Colonic mucosa (tissue), 4 donors: Measurements from ENCODE around the gene MSLN. TPM values are rescaled to one million over a fixed set of nuclear protein-coding genes. Genes with fewer than 3 reads are reported as not detected.

Experiments used
- DNase-seq: peaks from one replicate; pipeline ENCODE4 v3.0.0-alpha.2; 2020
- H3K27ac ChIP-seq: fragments of 200-600 bp; one replicate; pipeline ENCODE4 v1.8.0; 2021
- H3K27me3 ChIP-seq: fragments of 200-600 bp; one replicate; pipeline ENCODE4 v1.8.0; 2021
- H3K36me3 ChIP-seq: fragments of 200-600 bp; one replicate; pipeline ENCODE4 v1.8.0; 2021
- H3K4me1 ChIP-seq: fragments of 200-600 bp; one replicate; pipeline ENCODE4 v1.8.0; 2021; ENCODE audit warnings: mild to moderate bottlenecking
- H3K4me3 ChIP-seq: fragments of 200-600 bp; one replicate; pipeline ENCODE4 v1.8.0; 2021
- H3K9ac ChIP-seq, 2 donors: one replicate each; pipeline ENCODE4 v1.7.0; 2013; ENCODE audit warnings: control low read depth in 2 of 2, low read depth in 2 of 2, low read length in 2 of 2
- H3K9me3 ChIP-seq: fragments of 200-600 bp; one replicate; pipeline ENCODE4 v1.8.0; 2021
- intact Hi-C: fragments of 100-400 bp; cut with DNase I; formaldehyde crosslinking; loops from one replicate; pipeline ENCODE4 v1.14.1; 2022
- total RNA-seq, 2 donors: library from RNA; stranded (reverse); fragmentation: NEBNext Ultra II Directional in 1 of 2; extraction: Animal tissue kit (Norgen Biotek cat#: 25700) in 1 of 2; gene quantifications; one replicate each; pipeline ENCODE4 v1.2.1, GENCODE V29; 2021
- TF ChIP-seq, protein P1 (sequence below): fragments of 200-600 bp; IDR thresholded peaks from one replicate; pipeline ENCODE4 v1.8.0; 2022; ENCODE audit warnings: antibody characterized with exemption, mild to moderate bottlenecking
- donor health status: healthy.
- donor health status: DM: no; HTN: no; CAD: no.
- donor health status: DM: no; HTN: no; CAD: no.

MSLN gene
- total RNA-seq, 2 donors from 2014 or later, result 1.4 to 1.8 TPM

DNA sequence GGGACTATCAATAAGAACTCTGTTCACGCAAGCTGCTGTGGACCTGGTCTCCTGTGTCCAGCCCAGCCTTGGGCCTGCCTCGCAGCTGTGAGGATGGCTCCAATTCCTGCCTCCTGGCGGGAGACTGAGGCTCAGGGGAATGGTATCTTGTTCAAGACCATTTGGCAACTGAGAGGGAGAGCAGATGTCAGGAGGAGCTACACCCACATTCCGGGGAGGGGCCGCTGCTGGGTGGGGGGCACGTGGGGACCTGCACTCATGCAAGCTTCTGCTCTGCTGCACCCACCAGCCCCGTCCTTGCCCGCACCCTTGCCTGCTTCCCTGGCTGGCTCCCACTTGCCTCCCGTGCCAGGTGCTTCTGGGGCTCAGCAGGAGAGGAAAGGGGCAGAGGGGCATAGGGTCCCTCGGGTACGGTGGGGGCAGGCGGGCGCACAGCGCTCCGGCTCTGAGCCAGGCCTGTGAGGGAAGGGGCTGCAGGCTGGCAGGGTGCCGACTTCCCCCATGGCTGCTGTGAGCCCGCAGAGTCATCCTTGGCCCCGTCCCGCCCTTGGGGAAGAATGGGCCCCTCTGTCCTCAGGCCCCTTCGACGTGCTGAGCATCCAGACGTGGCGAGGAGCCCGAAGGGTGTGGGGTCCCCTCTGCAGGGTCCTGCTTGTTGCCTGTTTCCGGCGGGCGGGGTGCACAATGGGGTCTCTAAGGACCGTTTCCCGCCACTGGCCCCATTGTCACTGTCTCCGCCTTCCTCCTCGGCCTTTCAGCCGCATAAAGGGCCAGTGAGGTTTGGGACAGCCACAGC lies 42.9 kb upstream of the MSLN start:
- no peaks in the 10 kb centered on the region for H3K27me3 ChIP-seq
- no peak for DNase-seq
- H3K27ac ChIP-seq, result no peak overlapping the region
- peaks cover 31% of the 10 kb centered on the region for H3K4me1 ChIP-seq
- TF ChIP-seq, protein P1, sequence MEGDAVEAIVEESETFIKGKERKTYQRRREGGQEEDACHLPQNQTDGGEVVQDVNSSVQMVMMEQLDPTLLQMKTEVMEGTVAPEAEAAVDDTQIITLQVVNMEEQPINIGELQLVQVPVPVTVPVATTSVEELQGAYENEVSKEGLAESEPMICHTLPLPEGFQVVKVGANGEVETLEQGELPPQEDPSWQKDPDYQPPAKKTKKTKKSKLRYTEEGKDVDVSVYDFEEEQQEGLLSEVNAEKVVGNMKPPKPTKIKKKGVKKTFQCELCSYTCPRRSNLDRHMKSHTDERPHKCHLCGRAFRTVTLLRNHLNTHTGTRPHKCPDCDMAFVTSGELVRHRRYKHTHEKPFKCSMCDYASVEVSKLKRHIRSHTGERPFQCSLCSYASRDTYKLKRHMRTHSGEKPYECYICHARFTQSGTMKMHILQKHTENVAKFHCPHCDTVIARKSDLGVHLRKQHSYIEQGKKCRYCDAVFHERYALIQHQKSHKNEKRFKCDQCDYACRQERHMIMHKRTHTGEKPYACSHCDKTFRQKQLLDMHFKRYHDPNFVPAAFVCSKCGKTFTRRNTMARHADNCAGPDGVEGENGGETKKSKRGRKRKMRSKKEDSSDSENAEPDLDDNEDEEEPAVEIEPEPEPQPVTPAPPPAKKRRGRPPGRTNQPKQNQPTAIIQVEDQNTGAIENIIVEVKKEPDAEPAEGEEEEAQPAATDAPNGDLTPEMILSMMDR, result no peak
- no peaks in the 10 kb centered on the region for H3K36me3 ChIP-seq
- no peaks in the 10 kb centered on the region for H3K9me3 ChIP-seq
- intact Hi-C loops, result no loop called here
- H3K9ac ChIP-seq, result no peak overlapping the region
- no peak overlapping the region for H3K4me3 ChIP-seq

DNA sequence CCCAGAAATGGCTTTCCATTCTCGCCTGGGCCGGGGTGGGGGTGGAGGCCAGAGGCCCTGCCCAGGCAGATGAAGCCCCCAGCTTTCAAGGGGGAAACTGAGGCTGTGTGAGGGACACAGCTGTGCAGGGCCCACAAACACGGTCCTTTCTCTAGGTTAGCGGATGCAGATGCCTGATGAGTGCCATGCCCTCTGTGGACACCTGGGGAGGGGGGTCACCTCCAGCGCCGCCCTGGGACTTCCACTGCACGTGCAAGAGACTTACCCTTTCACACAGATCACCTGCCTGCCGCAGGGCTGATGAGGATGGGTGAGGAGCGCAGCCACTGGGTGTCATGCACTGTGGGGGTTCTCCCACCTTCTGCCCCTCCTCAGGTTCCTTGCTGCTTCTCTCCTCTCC lies 42.1 kb upstream of the MSLN start:
- Histone ChIP-seq H3K36me3 (no peaks in the 10 kb centered on the region), H3K4me3 (no peak overlapping the region), H3K9me3 (no peaks in the 10 kb centered on the region), H3K9ac (peak overlapping the region in 1 of 2 donors; percentile 46), H3K4me1 (peaks cover 31% of the 10 kb centered on the region), H3K27me3 (no peaks in the 10 kb centered on the region), H3K27ac (no peak overlapping the region)
- no peak for DNase-seq
- intact Hi-C loops, result no loop called here
- TF ChIP-seq, protein P1, result no peak

GRCh38 chr16:718922-719321 lies 41.6 kb upstream of the MSLN start:
- Histone ChIP-seq H3K27ac (no peak overlapping the region), H3K4me3 (no peak overlapping the region), H3K9me3 (no peaks in the 10 kb centered on the region), H3K4me1 (peaks cover 31% of the 10 kb centered on the region), H3K9ac (peak overlapping the region in 1 of 2 donors; percentile 46), H3K27me3 (no peaks in the 10 kb centered on the region), H3K36me3 (no peaks in the 10 kb centered on the region)
- DNase-seq, result peak; percentile 74
- TF ChIP-seq, protein P1, result no peak
- intact Hi-C loops, result no loop called here

- Histone ChIP-seq H3K9me3 (no peaks in the 10 kb centered on the region), H3K36me3 (no peaks in the 10 kb centered on the region), H3K27ac (peak overlapping the region; percentile 84), H3K9ac (peak overlapping the region; percentile 85 to 99), H3K27me3 (no peaks in the 10 kb centered on the region), H3K4me1 (peaks cover 26% of the 10 kb centered on the region), H3K4me3 (peak overlapping the region; percentile 72)
- TF ChIP-seq, protein P1, result no peak
- peak; percentile 43 for DNase-seq
- intact Hi-C loops, result no loop called here
These were observed 40.6 kb upstream of the MSLN start for GRCh38 chr16:719815-720446.

DNA sequence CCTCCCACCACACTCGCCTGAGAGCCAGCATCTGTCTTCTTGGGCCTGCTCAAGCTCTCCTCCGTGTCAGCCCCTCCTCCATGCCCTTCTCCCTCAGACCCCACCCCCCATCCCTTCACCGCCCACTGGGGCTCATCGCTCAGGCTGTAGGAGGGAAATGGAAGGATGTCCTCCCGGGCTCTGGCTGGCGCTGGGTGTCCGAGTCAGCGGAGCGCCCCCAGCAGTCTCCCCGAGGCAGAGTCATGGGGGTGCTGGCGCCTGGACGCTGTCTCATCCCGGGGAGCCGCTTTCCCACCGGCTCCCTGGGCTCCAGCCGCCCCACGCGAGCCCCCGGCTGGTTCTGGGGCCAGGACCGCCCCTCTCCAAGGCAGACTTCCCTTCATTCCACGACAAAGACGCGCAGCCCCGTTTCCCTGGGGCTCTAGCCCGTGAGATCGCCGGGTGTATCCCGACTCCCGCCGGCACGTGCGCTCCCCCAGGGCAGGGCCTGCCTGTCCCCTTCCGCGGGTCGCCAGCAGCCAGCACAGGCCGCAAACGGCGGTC lies 40.0 kb upstream of the MSLN start:
- peaks cover 26% of the 10 kb centered on the region for H3K4me1 ChIP-seq
- peak overlapping the region; percentile 85 to 99 for H3K9ac ChIP-seq
- intact Hi-C loops, result no loop called here

More for the DNA sequence above, 40.0 kb upstream of the MSLN start:
- Histone ChIP-seq H3K27me3 (no peaks in the 10 kb centered on the region), H3K4me3 (peak overlapping the region; percentile 72), H3K36me3 (no peaks in the 10 kb centered on the region), H3K9me3 (no peaks in the 10 kb centered on the region), H3K27ac (peak overlapping the region; percentile 84)
- peak; percentile 65 for DNase-seq
- TF ChIP-seq, protein P1, result no peak
